IMR-90 (cell line): Measurements from ENCODE around the gene EDEM3. TPM values are rescaled to one million over a fixed set of nuclear protein-coding genes. Genes with fewer than 3 reads are reported as not detected.

Source experiments
- ATAC-seq: fragments of 200-7000 bp; cut with Tn5 transposase; 2 replicates; pipeline ENCODE4 v1.9.1; 2020; ENCODE audit warnings: low read depth, mild to moderate bottlenecking, moderate library complexity
- BruUV-seq: library from RNA; stranded (reverse); fragments of 400-500 nt; replicated peaks from 2 replicates; lab custom pipeline; 2021; lab: Mats Ljungman, UMichigan
- CTCF ChIA-PET: fragments of 300-600 bp; formaldehyde crosslinking; extraction: SDS; loops from one replicate; lab custom pipeline; 2021; ENCODE audit warnings: antibody characterized with exemption; lab: Yijun Ruan, JAX
- POLR2A ChIA-PET: fragments of 300-600 bp; sonication (Branson Sonifier 250); formaldehyde crosslinking; loops from one replicate; lab custom pipeline; 2022; ENCODE audit warnings: antibody characterized with exemption; ENCODE audit not compliant: unreplicated experiment; lab: Charles Lee
- DNase-seq: peaks from one replicate; pipeline ENCODE4 v3.0.0; 2013
- H2AFZ ChIP-seq: replicated peaks from 2 replicates; pipeline ENCODE3; 2013; ENCODE audit warnings: low read length, mild to moderate bottlenecking; ENCODE audit not compliant: poor library complexity
- H2AK5ac ChIP-seq: 2 replicates; pipeline ENCODE4 v1.6.1; 2013; ENCODE audit warnings: low read depth, low read length, inconsistent platforms
- H2AK9ac ChIP-seq: replicated peaks from 2 replicates; pipeline ENCODE3; 2013; ENCODE audit warnings: mild to moderate bottlenecking, low read depth, low read length, moderate library complexity; ENCODE audit not compliant: poor library complexity
- H2BK120ac ChIP-seq: 2 replicates; pipeline ENCODE4 v1.6.1; 2013; ENCODE audit warnings: low read depth, low read length, inconsistent platforms
- H2BK15ac ChIP-seq: 3 replicates; pipeline ENCODE4 v1.6.1; 2013; ENCODE audit warnings: low read depth, low read length, inconsistent platforms
- H2BK20ac ChIP-seq: 2 replicates; pipeline ENCODE4 v1.6.1; 2013; ENCODE audit warnings: low read depth, mild to moderate bottlenecking, inconsistent platforms, low read length, moderate library complexity
- H2BK5ac ChIP-seq: 2 replicates; pipeline ENCODE4 v1.6.1; 2013; ENCODE audit warnings: mild to moderate bottlenecking, low read depth, low read length, inconsistent platforms; ENCODE audit not compliant: poor library complexity, severe bottlenecking
- H3K14ac ChIP-seq: replicated peaks from 2 replicates; pipeline ENCODE4 v1.6.1; 2013; ENCODE audit warnings: low read depth, low read length, inconsistent platforms
- H3K18ac ChIP-seq: 2 replicates; pipeline ENCODE4 v1.6.1; 2013; ENCODE audit warnings: low read depth, low read length, control low read depth
- H3K23ac ChIP-seq: 2 replicates; pipeline ENCODE4 v1.6.1; 2013; ENCODE audit warnings: low read depth, low read length, inconsistent platforms
- H3K27ac ChIP-seq: 2 replicates; pipeline ENCODE4 v1.5.1; 2013; ENCODE audit warnings: mild to moderate bottlenecking, control low read depth, low read length; ENCODE audit not compliant: insufficient read depth
- H3K27me3 ChIP-seq: 2 replicates; pipeline ENCODE4 v1.6.1; 2013; ENCODE audit warnings: low read length; ENCODE audit not compliant: control insufficient read depth, insufficient read depth
- H3K36me3 ChIP-seq: 2 replicates; pipeline ENCODE4 v1.6.1; 2013; ENCODE audit warnings: low read length, mixed read lengths; ENCODE audit not compliant: control insufficient read depth, insufficient read depth
- H3K4ac ChIP-seq: 2 replicates; pipeline ENCODE4 v1.6.1; 2013; ENCODE audit warnings: low read depth, low read length, inconsistent platforms
- H3K4me1 ChIP-seq: 2 replicates; pipeline ENCODE4 v1.6.1; 2013; ENCODE audit warnings: low read length, mixed read lengths; ENCODE audit not compliant: control insufficient read depth, insufficient read depth
- H3K4me2 ChIP-seq: 2 replicates; pipeline ENCODE4 v1.6.1; 2013; ENCODE audit warnings: low read depth, mild to moderate bottlenecking, control low read depth, low read length, moderate library complexity
- H3K4me3 ChIP-seq: 2 replicates; pipeline ENCODE4 v1.5.1; 2013; ENCODE audit warnings: low read depth, mild to moderate bottlenecking, control low read depth, low read length, moderate library complexity; ENCODE audit not compliant: insufficient read depth
- H3K56ac ChIP-seq: 2 replicates; pipeline ENCODE4 v1.6.1; 2013; ENCODE audit warnings: low read length, inconsistent platforms; ENCODE audit not compliant: insufficient read depth; ENCODE audit errors: extremely low read depth
- H3K79me1 ChIP-seq, 2 experiments: 2 replicates each; pipeline ENCODE4 v1.6.1; 2013; ENCODE audit warnings: low read length in 2 of 2, inconsistent platforms in 1 of 2, low read depth in 1 of 2
- H3K9ac ChIP-seq: 2 replicates; pipeline ENCODE4 v1.6.1; 2013; ENCODE audit warnings: low read depth, low read length, control low read depth
- H3K9me1 ChIP-seq: 2 replicates; pipeline ENCODE4 v1.6.1; 2013; ENCODE audit warnings: low read length, inconsistent platforms; ENCODE audit not compliant: insufficient read depth
- H3K9me3 ChIP-seq: 2 replicates; pipeline ENCODE4 v1.6.1; 2013; ENCODE audit warnings: low read length; ENCODE audit not compliant: control insufficient read depth, insufficient read depth
- H4K20me1 ChIP-seq: 2 replicates; pipeline ENCODE4 v1.6.1; 2013; ENCODE audit warnings: low read length, inconsistent platforms; ENCODE audit not compliant: insufficient read depth
- H4K5ac ChIP-seq: 2 replicates; pipeline ENCODE4 v1.6.1; 2013; ENCODE audit warnings: mild to moderate bottlenecking, low read depth, low read length, control low read depth
- H4K8ac ChIP-seq, 2 experiments: 2 replicates each; pipeline ENCODE4 v1.6.1; 2013; ENCODE audit warnings: low read depth in 2 of 2, low read length in 2 of 2, control low read depth in 1 of 2, inconsistent platforms in 1 of 2
- H4K91ac ChIP-seq: 2 replicates; pipeline ENCODE4 v1.6.1; 2013; ENCODE audit warnings: low read depth, low read length, inconsistent platforms; ENCODE audit not compliant: insufficient read depth
- BHLHE40 ChIP-seq: fragments of 150-350 bp; IDR thresholded peaks from 2 replicates; pipeline ENCODE4 v1.6.1; 2016; ENCODE audit warnings: mild to moderate bottlenecking, low read depth, low read length
- CEBPB ChIP-seq: IDR thresholded peaks from 2 replicates; pipeline ENCODE4 v1.6.1; 2012; ENCODE audit warnings: low read depth, low read length, improper control_type of control experiment
- CHD1 ChIP-seq: IDR thresholded peaks from 2 replicates; pipeline ENCODE4 v1.6.1; 2012; ENCODE audit warnings: low read depth, low read length, improper control_type of control experiment
- FOS ChIP-seq: fragments of 150-350 bp; IDR thresholded peaks from 2 replicates; pipeline ENCODE4 v1.6.1; 2016; ENCODE audit warnings: low read depth, low read length
- MAFK ChIP-seq: IDR thresholded peaks from 2 replicates; pipeline ENCODE4 v1.6.1; 2012; ENCODE audit warnings: low read depth, low read length, improper control_type of control experiment
- MAZ ChIP-seq: IDR thresholded peaks from 2 replicates; pipeline ENCODE4 v1.6.1; 2012; ENCODE audit warnings: low read depth, mild to moderate bottlenecking, low read length, improper control_type of control experiment, moderate library complexity, borderline replicate concordance
- MXI1 ChIP-seq: IDR thresholded peaks from 2 replicates; pipeline ENCODE4 v1.6.1; 2012; ENCODE audit warnings: low read depth, mild to moderate bottlenecking, low read length, moderate library complexity, borderline replicate concordance
- NFE2L2 ChIP-seq: fragments of 150-350 bp; IDR thresholded peaks from 2 replicates; pipeline ENCODE4 v1.6.1; 2016; ENCODE audit warnings: low read depth, mild to moderate bottlenecking, low read length
- POLR2A ChIP-seq: IDR thresholded peaks from 2 replicates; pipeline ENCODE4 v1.6.1; 2012; ENCODE audit warnings: mild to moderate bottlenecking, low read depth, low read length
- RAD21 ChIP-seq: IDR thresholded peaks from 2 replicates; pipeline ENCODE4 v1.6.1; 2012; ENCODE audit warnings: low read length, improper control_type of control experiment
- RCOR1 ChIP-seq: IDR thresholded peaks from 2 replicates; pipeline ENCODE4 v1.6.1; 2012; ENCODE audit warnings: mild to moderate bottlenecking, low read length, improper control_type of control experiment; ENCODE audit not compliant: insufficient replicate concordance
- RFX5 ChIP-seq: IDR thresholded peaks from 2 replicates; pipeline ENCODE4 v1.8.0; 2012; ENCODE audit warnings: low read depth, mild to moderate bottlenecking, low read length, moderate library complexity
- SMC3 ChIP-seq: fragments of 150-350 bp; IDR thresholded peaks from 2 replicates; pipeline ENCODE4 v1.6.1; 2016; ENCODE audit warnings: low read depth, mild to moderate bottlenecking, antibody characterized with exemption, low read length, moderate library complexity
- WGBS, 2 experiments: methylation state at CpG; one replicate each; pipeline versions ENCODE4 v1.1.5 to v1.1.7; 2013; ENCODE audit warnings: missing lambda C conversion rate in 2 of 2; ENCODE audit not compliant: insufficient read length in 1 of 2; ENCODE audit errors: extremely low coverage in 2 of 2; 5-methylcytosine and 5-hydroxymethylcytosine counted together
- dilution Hi-C: fragments of 300-500 bp; cut with HindIII; formaldehyde crosslinking; loops from one replicate; pipeline ENCODE4 v1.14.3; 2018; ENCODE audit warnings: low sequenced_read_pairs; ENCODE audit not compliant: unreplicated experiment
- in situ Hi-C: fragments of 300-500 bp; cut with MboI; formaldehyde crosslinking; loops from 3 replicates; pipeline ENCODE4 v1.14.3; 2019; ENCODE audit warnings: low sequenced_read_pairs, inconsistent platforms, mixed read lengths
- intact Hi-C: fragments of 100-400 bp; cut with micrococcal nuclease; formaldehyde crosslinking; loops from 2 replicates; pipeline ENCODE4 v1.10.0; 2022
- polyA plus RNA-seq, 3 experiments: library from polyadenylated mRNA; depleted of rRNA; stranded (reverse); fragments of >200 nt; gene quantifications; 2 replicates each; pipeline ENCODE4 v1.2.3, GENCODE V29; 2012; ENCODE audit warnings: low replicate concordance in 1 of 3
- total RNA-seq: library from RNA; depleted of rRNA; stranded (reverse); fragments of >200 nt; gene quantifications from 2 replicates; pipeline ENCODE4 v1.2.3, GENCODE V29; 2012
- TF ChIP-seq, protein P1 (sequence below): fragments of 150-350 bp; IDR thresholded peaks from 2 replicates; pipeline ENCODE4 v1.6.1; 2017; ENCODE audit warnings: mild to moderate bottlenecking, antibody characterized with exemption, low read length, low read depth
- TF ChIP-seq, protein P2 (sequence below): fragments of 150-350 bp; IDR thresholded peaks from 2 replicates; pipeline ENCODE4 v1.6.1; 2016; ENCODE audit warnings: low read depth, mild to moderate bottlenecking, low read length, moderate library complexity, borderline replicate concordance

Gene EDEM3
- total and polyA plus RNA-seq, 2 of the 4 experiments (the other 2 are of a cell fraction), result 17.5 to 29.9 TPM

DNA sequence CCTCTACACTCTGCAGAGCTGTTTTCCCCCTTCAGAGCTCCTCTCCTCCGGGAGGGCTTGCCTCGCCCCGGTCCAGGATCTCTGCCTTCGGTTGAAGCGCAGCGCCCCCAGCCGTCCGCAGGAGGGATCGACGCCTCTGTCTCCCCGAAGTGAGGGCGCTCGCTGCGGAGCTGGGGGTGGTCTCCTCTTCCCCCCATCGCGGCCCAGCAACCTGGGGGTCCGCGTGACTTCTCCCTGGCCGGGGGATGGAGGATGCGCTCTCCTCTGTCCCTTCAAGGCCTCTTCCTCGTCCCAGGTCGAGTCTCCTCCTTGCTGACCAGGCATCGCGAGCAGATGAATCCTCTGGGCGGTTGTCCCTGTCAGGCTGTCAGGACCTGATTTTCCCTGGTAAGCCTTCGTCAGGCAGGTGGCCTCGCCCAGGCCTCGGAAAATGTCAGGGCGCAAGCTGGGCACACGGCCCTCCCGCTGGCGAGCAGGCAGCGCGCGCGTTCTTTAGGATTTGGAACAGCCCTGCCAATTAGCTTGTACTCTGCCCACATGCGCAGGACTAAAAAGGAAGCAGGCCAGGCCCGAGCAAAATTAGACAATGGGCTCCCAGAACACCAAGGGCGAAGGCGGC, 90.5 kb downstream of the EDEM3 start:
- peaks cover 13% of the 10 kb centered on the region for H3K27me3 ChIP-seq
- H2BK5ac ChIP-seq, result no peak overlapping the region
- no peak overlapping the region for H4K5ac ChIP-seq
- no peak overlapping the region for H3K18ac ChIP-seq
- H2AK5ac ChIP-seq, result no peak overlapping the region
- H2AFZ ChIP-seq, result peak overlapping the region; percentile 87
- H3K9me1 ChIP-seq, result no peaks in the 10 kb centered on the region
- no peaks in the 10 kb centered on the region for H3K9me3 ChIP-seq
- no peak overlapping the region for H4K91ac ChIP-seq
- H4K8ac ChIP-seq, result no peak overlapping the region; a peak in 1 of 4 replicates
- H2BK120ac ChIP-seq, result no peak overlapping the region
- no peak overlapping the region for H2AK9ac ChIP-seq
- POLR2A ChIA-PET, result no interaction called here
- H3K9ac ChIP-seq, result no peak overlapping the region
- 45% methylated on average over 8 of the region's 40 CpGs; no CpG with 5 or more reads in 1 of the 2 experiments for WGBS, 2 experiments
- H2BK15ac ChIP-seq, result no peak overlapping the region
- H3K4me2 ChIP-seq, result peak overlapping the region; percentile 77
- intact Hi-C loops, result loop anchor here (1.0 to 5.0 kb wide), 5 partner anchors 102 to 589 kb away; partner anchors contain the start of gene C1orf21
- in situ Hi-C loops, result loop anchor here (5.0 to 25.0 kb wide), 3 partner anchors 439 to 1002 kb away; partner anchors contain the start of gene APOBEC4
- no peaks in the 10 kb centered on the region for H4K20me1 ChIP-seq
- H3K14ac ChIP-seq, result no peak overlapping the region
- H3K27ac ChIP-seq, result no peak overlapping the region
- CTCF ChIA-PET, result interaction anchor here (0.6 to 1.6 kb wide), 32 partner anchors 9 to 602 kb away, joined by 3 to 12 read pairs (median 3); no protein-coding TSS in a partner anchor
- no peak overlapping the region for H3K4ac ChIP-seq
- H3K4me1 ChIP-seq, result no peaks in the 10 kb centered on the region
- BruUV-seq, result no TSS peak
- H3K79me1 ChIP-seq, result no peaks in the 10 kb centered on the region
- H2BK20ac ChIP-seq, result no peak overlapping the region
- H3K4me3 ChIP-seq, result 0 out of 2 replicates have a peak overlapping the region, but pooled peaks have one; percentile 12
- no peak overlapping the region for H3K56ac ChIP-seq
- peak; percentile 57 for DNase-seq
- no peaks in the 10 kb centered on the region for H3K36me3 ChIP-seq
- H3K23ac ChIP-seq, result no peak overlapping the region
- peak; percentile 98 for ATAC-seq
- dilution Hi-C loops, result no loop called here
- TF ChIP-seq, protein P1, sequence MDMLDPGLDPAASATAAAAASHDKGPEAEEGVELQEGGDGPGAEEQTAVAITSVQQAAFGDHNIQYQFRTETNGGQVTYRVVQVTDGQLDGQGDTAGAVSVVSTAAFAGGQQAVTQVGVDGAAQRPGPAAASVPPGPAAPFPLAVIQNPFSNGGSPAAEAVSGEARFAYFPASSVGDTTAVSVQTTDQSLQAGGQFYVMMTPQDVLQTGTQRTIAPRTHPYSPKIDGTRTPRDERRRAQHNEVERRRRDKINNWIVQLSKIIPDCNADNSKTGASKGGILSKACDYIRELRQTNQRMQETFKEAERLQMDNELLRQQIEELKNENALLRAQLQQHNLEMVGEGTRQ, result no peak
- TF ChIP-seq BHLHE40 (no peak), RFX5 (no peak), RAD21 (peak; percentile 90), CHD1 (no peak), POLR2A (no peak), MXI1 (no peak), RCOR1 (no peak), MAZ (peak; percentile 40; the same call in 1 of the 2 replicates), FOS (no peak), SMC3 (peak; percentile 82), MAFK (no peak), NFE2L2 (no peak), CEBPB (no peak)
- TF ChIP-seq, protein P2, sequence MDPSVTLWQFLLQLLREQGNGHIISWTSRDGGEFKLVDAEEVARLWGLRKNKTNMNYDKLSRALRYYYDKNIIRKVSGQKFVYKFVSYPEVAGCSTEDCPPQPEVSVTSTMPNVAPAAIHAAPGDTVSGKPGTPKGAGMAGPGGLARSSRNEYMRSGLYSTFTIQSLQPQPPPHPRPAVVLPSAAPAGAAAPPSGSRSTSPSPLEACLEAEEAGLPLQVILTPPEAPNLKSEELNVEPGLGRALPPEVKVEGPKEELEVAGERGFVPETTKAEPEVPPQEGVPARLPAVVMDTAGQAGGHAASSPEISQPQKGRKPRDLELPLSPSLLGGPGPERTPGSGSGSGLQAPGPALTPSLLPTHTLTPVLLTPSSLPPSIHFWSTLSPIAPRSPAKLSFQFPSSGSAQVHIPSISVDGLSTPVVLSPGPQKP, result no peak
